Measurements from ENCODE around the gene ILF3. TPM values are rescaled to one million over a fixed set of nuclear protein-coding genes. Genes with fewer than 3 reads are reported as not detected.

ILF3 gene
- 206 TPM for total RNA-seq
- 58.3 TPM for polyA plus RNA-seq (ENCODE audit: insufficient read depth, low read depth, low replicate concordance)
- long read RNA-seq, donor 1, transcript ILF3-221 (3 exons, 2,579 nt): major isoform, 21 of 267 reads
- long read RNA-seq, donor 1, partial matches to known transcripts: 241 of 267 reads
- long read RNA-seq, donor 1, other reads (novel, unspliced or antisense): 0 of 267 reads
- long read RNA-seq, donor 2, full-length matches to known transcripts: 27 of 202 reads
- long read RNA-seq, donor 2, partial matches to known transcripts: 175 of 202 reads
- long read RNA-seq, donor 2, other reads (novel, unspliced or antisense): 0 of 202 reads
- long read RNA-seq, donor 3, full-length matches to known transcripts: 27 of 130 reads
- long read RNA-seq, donor 3, partial matches to known transcripts: 103 of 130 reads
- long read RNA-seq, donor 3, other reads (novel, unspliced or antisense): 0 of 130 reads
- long read RNA-seq, donor 4, full-length matches to known transcripts: 10 of 75 reads
- long read RNA-seq, donor 4, partial matches to known transcripts: 60 of 75 reads
- long read RNA-seq, donor 4, other reads (novel, unspliced or antisense): 5 of 75 reads
- long read RNA-seq, donor 5, partial matches to known transcripts: 0 of 1 reads
- long read RNA-seq, donor 5, other reads (novel, unspliced or antisense): 0 of 1 reads
- long read RNA-seq, donor 6, transcript ILF3-221 (3 exons, 2,579 nt): major isoform, 9 of 14 reads
- long read RNA-seq, donor 6, partial matches to known transcripts: 5 of 14 reads
- long read RNA-seq, donor 6, other reads (novel, unspliced or antisense): 0 of 14 reads
- long read RNA-seq, donor 7, full-length matches to known transcripts: 20 of 138 reads
- long read RNA-seq, donor 7, partial matches to known transcripts: 59 of 138 reads
- long read RNA-seq, donor 7, other reads (novel, unspliced or antisense): 59 of 138 reads
- long read RNA-seq, donor 8, transcript ILF3-221 (3 exons, 2,579 nt): major isoform, 33 of 143 reads
- long read RNA-seq, donor 8, partial matches to known transcripts: 109 of 143 reads
- long read RNA-seq, donor 8, other reads (novel, unspliced or antisense): 0 of 143 reads
- long read RNA-seq, donor 9, full-length matches to known transcripts: 26 of 36 reads
- long read RNA-seq, donor 9, partial matches to known transcripts: 10 of 36 reads
- long read RNA-seq, donor 9, other reads (novel, unspliced or antisense): 0 of 36 reads
- long read RNA-seq, donor 10, full-length matches to known transcripts: 30 of 181 reads
- long read RNA-seq, donor 10, partial matches to known transcripts: 151 of 181 reads
- long read RNA-seq, donor 10, other reads (novel, unspliced or antisense): 0 of 181 reads

DNA sequence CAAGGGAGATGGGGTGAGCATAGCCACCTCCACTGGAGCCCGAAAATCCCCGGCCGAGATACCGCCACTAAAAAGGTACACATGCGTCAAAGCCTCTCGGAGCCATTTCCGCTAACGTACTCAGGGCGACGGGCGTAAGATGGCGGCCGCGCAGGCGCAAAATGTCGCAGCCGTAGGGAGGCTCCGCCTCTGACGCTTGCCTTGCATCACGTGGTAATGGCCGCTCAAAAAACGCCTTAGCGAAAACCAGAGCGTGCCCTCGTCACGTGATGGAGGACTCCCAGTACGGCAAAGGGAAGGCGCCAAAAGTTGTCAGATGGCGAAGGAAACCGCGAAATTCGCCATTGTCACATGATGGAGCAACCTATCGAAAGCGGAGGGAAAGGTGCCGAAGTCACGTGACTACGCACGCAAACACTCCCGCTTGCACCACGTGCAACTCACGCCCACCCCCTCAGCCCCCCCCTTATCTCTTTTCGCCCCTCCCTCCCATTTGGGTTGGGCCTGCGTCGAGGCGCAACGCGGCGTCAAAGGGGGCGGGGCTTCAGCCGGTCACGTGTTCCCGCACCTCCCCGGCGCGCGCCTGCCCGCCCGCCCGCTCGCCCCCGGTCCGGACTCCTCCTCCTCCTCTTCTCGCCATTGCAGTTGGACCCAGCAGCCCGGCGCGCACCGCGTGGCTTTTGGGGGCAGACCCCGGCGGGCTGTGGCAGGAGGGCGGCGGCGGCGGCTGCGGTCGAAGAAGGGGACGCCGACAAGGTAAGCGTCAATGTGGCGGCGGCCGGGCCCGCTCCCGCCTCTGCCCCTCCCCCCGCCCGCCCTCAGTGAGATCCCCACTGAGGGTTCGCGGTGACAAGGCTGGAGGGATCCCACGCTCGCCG is at the start of gene ILF3:
Gene ILF3, plus strand, starts transcription at position 615 of the 878 bp plus-strand sequence. CDS start 16,260 bp downstream, outside the sequence.
- peak within 1 kb of the TSS; percentile 96 to 99 for H3K27ac ChIP-seq (ENCODE audit: low read depth in 2 of 2, low read length in 2 of 2)
- no peaks in the 10 kb centered on the region for H3K27me3 ChIP-seq (ENCODE audit: control insufficient read depth, insufficient read depth, low read length)
- peak within 1 kb of the TSS; percentile 96 to 100 (median 100) for H3K9ac ChIP-seq (ENCODE audit: low read length in 3 of 3)
- intact Hi-C loops (cut with DNase I): no loop called here
- H3K4me3 ChIP-seq (ENCODE audit: low read length in 3 of 3): peak within 1 kb of the TSS; percentile 98
- DNase-seq (peak; percentile 100), FAIRE-seq (peak; percentile 80)
- H3K36me3 ChIP-seq (ENCODE audit: control insufficient read depth in 2 of 3, insufficient read depth in 3 of 3, low read length in 3 of 3): no peaks in the 10 kb centered on the region
- no peak for TF ChIP-seq CTCF (IDR thresholded peaks at IDR 0.05; ENCODE audit: borderline replicate concordance, extremely low read depth, insufficient read depth)
- no peaks in the 10 kb centered on the region for H3K9me3 ChIP-seq (ENCODE audit: control insufficient read depth in 2 of 3, insufficient read depth in 1 of 3, low read length in 3 of 3)
- H3K4me1 ChIP-seq (ENCODE audit: control insufficient read depth in 2 of 3, insufficient read depth in 2 of 3, low read depth in 1 of 3, low read length in 3 of 3): peaks cover 5 to 19% (median 9%) of the 10 kb centered on the region in 3 donors

DNA sequence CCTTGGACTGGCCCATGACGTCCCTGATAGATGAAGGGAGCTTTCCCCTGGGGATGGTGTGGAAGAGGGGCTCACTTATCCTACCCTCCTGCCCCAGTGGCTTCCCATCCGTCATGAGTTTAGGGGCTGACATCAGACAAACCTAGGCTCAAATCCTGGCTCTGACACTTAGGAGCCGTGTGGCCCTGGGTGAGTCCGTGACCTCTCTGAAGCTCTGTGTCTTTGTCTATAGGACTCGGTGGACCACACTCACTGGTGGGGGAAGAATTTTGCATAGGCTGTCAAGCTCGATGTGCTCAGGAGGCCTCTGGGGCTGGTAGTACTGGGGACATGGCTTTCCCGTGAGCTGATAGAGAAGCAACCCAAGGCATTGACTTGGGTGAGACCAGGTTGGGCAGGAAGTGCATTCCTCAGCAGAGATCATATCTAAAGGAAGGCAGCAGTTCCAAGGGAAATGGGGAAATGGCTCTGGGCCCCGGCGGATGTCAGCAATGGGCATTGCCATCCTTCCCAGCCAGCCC is 49.6 kb upstream of the ILF3 start:
- Histone ChIP-seq H3K9ac (ENCODE audit: low read length in 3 of 3) (no peak overlapping the region), H3K4me3 (ENCODE audit: low read length in 3 of 3) (peak overlapping the region in 1 of 3 donors; percentile 74), H3K4me1 (ENCODE audit: control insufficient read depth in 2 of 3, insufficient read depth in 2 of 3, low read depth in 1 of 3, low read length in 3 of 3) (peaks cover 0 to 5% (median 0%) of the 10 kb centered on the region in 3 donors), H3K27ac (ENCODE audit: low read depth in 2 of 2, low read length in 2 of 2) (peak overlapping the region; percentile 89 to 94), H3K9me3 (ENCODE audit: control insufficient read depth in 2 of 3, insufficient read depth in 1 of 3, low read length in 3 of 3) (no peaks in the 10 kb centered on the region), H3K27me3 (ENCODE audit: control insufficient read depth, insufficient read depth, low read length) (no peaks in the 10 kb centered on the region), H3K36me3 (ENCODE audit: control insufficient read depth in 2 of 3, insufficient read depth in 3 of 3, low read length in 3 of 3) (no peaks in the 10 kb centered on the region)
- no peak for FAIRE-seq
- no peak for DNase-seq
- TF ChIP-seq CTCF (IDR thresholded peaks at IDR 0.05; ENCODE audit: borderline replicate concordance, extremely low read depth, insufficient read depth): no peak
- intact Hi-C loops (cut with DNase I): no loop called here

GRCh38 chr19:10611907-10612306 is 42.2 kb upstream of the ILF3 start:
- intact Hi-C loops (cut with DNase I): no loop called here
- no peaks in the 10 kb centered on the region for H3K27me3 ChIP-seq (ENCODE audit: control insufficient read depth, insufficient read depth, low read length)
- H3K4me3 ChIP-seq (ENCODE audit: low read length in 3 of 3): no peak overlapping the region
- H3K4me1 ChIP-seq (ENCODE audit: control insufficient read depth in 2 of 3, insufficient read depth in 2 of 3, low read depth in 1 of 3, low read length in 3 of 3): peaks cover 0 to 4% (median 0%) of the 10 kb centered on the region in 3 donors
- H3K9me3 ChIP-seq (ENCODE audit: control insufficient read depth in 2 of 3, insufficient read depth in 1 of 3, low read length in 3 of 3): no peaks in the 10 kb centered on the region
- FAIRE-seq: no peak
- no peak overlapping the region for H3K9ac ChIP-seq (ENCODE audit: low read length in 3 of 3)
- no peaks in the 10 kb centered on the region for H3K36me3 ChIP-seq (ENCODE audit: control insufficient read depth in 2 of 3, insufficient read depth in 3 of 3, low read length in 3 of 3)
- no peak overlapping the region for H3K27ac ChIP-seq (ENCODE audit: low read depth in 2 of 2, low read length in 2 of 2)
- DNase-seq: no peak
- TF ChIP-seq CTCF (IDR thresholded peaks at IDR 0.05; ENCODE audit: borderline replicate concordance, extremely low read depth, insufficient read depth): no peak
